ENCODE measurements around the gene GRPEL2. TPM values are rescaled to one million over a fixed set of nuclear protein-coding genes. Genes with fewer than 3 reads are reported as not detected.

The GRPEL2 gene
- total RNA-seq, 1 donor from 2014 or later: 51.1 TPM

GRCh38 chr5:149299451-149300054 lies 45.7 kb upstream of the GRPEL2 start:
- peaks cover 84% of the 10 kb centered on the region for H3K4me1 Mint-ChIP-seq (ENCODE audit: unreplicated experiment)
- TF ChIP-seq, protein P1, sequence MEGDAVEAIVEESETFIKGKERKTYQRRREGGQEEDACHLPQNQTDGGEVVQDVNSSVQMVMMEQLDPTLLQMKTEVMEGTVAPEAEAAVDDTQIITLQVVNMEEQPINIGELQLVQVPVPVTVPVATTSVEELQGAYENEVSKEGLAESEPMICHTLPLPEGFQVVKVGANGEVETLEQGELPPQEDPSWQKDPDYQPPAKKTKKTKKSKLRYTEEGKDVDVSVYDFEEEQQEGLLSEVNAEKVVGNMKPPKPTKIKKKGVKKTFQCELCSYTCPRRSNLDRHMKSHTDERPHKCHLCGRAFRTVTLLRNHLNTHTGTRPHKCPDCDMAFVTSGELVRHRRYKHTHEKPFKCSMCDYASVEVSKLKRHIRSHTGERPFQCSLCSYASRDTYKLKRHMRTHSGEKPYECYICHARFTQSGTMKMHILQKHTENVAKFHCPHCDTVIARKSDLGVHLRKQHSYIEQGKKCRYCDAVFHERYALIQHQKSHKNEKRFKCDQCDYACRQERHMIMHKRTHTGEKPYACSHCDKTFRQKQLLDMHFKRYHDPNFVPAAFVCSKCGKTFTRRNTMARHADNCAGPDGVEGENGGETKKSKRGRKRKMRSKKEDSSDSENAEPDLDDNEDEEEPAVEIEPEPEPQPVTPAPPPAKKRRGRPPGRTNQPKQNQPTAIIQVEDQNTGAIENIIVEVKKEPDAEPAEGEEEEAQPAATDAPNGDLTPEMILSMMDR (IDR thresholded peaks at IDR 0.05; ENCODE audit: unreplicated experiment): no peak
- no peaks in the 10 kb centered on the region for H3K9me3 Mint-ChIP-seq (ENCODE audit: unreplicated experiment)
- peaks cover 12% of the 10 kb centered on the region for H3K27me3 Mint-ChIP-seq (ENCODE audit: unreplicated experiment)
- H3K4me3 Mint-ChIP-seq (ENCODE audit: unreplicated experiment): peak overlapping the region; percentile 86
- DNase-seq (ENCODE audit: low spot score): no peak
- peak overlapping the region; percentile 98 for H3K27ac Mint-ChIP-seq (ENCODE audit: unreplicated experiment)
- H3K36me3 Mint-ChIP-seq (ENCODE audit: low read depth, unreplicated experiment): peaks cover 40% of the 10 kb centered on the region

DNA sequence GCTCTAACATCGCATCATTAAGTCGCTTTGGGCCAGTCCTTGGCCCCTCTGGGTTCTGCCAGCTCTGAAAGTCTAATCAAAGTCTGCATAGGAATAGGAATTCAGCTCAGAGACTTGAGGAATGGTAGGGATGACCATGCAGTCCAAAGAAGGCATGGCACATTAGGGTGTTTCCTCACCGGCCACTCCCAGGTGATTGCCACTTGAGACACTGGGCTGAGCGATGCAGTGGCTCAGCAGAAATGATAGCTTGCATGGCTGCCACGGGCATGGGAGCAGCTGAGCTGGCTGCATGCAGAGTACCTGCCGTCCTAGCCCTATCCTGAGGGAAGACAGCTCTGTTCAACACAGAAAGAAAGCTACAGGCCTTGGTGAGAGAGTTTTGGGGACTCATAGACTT lies 44.9 kb upstream of the GRPEL2 start:
- H3K27me3 Mint-ChIP-seq (ENCODE audit: unreplicated experiment): peaks cover 12% of the 10 kb centered on the region
- no peaks in the 10 kb centered on the region for H3K9me3 Mint-ChIP-seq (ENCODE audit: unreplicated experiment)
- DNase-seq (ENCODE audit: low spot score): no peak
- H3K4me3 Mint-ChIP-seq (ENCODE audit: unreplicated experiment): no peak overlapping the region
- peaks cover 85% of the 10 kb centered on the region for H3K4me1 Mint-ChIP-seq (ENCODE audit: unreplicated experiment)
- peak overlapping the region; percentile 98 for H3K27ac Mint-ChIP-seq (ENCODE audit: unreplicated experiment)
- H3K36me3 Mint-ChIP-seq (ENCODE audit: low read depth, unreplicated experiment): peaks cover 48% of the 10 kb centered on the region
- TF ChIP-seq, protein P1 (IDR thresholded peaks at IDR 0.05; ENCODE audit: unreplicated experiment): no peak

DNA sequence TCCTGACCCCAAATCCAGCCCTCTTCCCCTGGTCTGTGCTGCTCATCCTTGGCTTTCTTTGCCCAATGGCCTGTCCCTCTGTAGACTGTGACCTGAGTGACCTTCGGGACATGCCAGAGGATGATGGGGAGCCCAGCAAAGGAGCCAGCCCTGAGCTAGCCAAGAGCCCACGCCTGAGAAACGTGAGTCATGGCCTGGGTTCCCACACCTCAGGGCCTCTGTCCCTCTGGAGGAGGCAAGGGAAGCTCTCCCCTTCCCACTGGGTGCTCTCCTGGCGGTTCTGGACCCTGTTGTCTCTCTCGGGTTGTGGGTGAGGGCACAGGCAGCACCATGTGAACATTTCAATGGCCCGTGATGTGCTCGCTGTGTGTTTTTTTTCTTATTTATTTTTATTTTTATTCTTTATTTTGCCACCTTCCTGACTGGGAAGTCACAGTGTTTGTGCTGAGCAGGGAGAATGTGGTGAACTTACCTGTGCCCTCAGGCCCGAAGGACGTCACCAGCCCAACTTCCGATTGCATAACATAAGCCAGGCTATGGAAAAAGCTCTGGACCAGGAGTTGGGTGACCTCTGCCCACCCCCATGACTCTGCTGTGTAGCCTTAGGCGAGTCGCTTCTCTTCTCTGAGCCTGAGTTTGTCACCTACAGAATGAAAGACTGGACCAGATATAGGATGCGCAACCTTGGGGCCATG lies 44.1 kb upstream of the GRPEL2 start:
- peaks cover 83% of the 10 kb centered on the region for H3K4me1 Mint-ChIP-seq (ENCODE audit: unreplicated experiment)
- H3K9me3 Mint-ChIP-seq (ENCODE audit: unreplicated experiment): no peaks in the 10 kb centered on the region
- H3K27ac Mint-ChIP-seq (ENCODE audit: unreplicated experiment): peak overlapping the region; percentile 42
- H3K4me3 Mint-ChIP-seq (ENCODE audit: unreplicated experiment): peak overlapping the region; percentile 56
- TF ChIP-seq, protein P1 (IDR thresholded peaks at IDR 0.05; ENCODE audit: unreplicated experiment): no peak
- peaks cover 54% of the 10 kb centered on the region for H3K36me3 Mint-ChIP-seq (ENCODE audit: low read depth, unreplicated experiment)
- no peak for DNase-seq (ENCODE audit: low spot score)
- H3K27me3 Mint-ChIP-seq (ENCODE audit: unreplicated experiment): peaks cover 15% of the 10 kb centered on the region

GRCh38 chr5:149301744-149302380 lies 43.4 kb upstream of the GRPEL2 start:
- TF ChIP-seq, protein P1 (IDR thresholded peaks at IDR 0.05; ENCODE audit: unreplicated experiment): no peak
- Mint-ChIP-seq H3K4me1 (ENCODE audit: unreplicated experiment) (peaks cover 80% of the 10 kb centered on the region), H3K27ac (ENCODE audit: unreplicated experiment) (peak overlapping the region; percentile 61), H3K27me3 (ENCODE audit: unreplicated experiment) (peaks cover 18% of the 10 kb centered on the region), H3K36me3 (ENCODE audit: low read depth, unreplicated experiment) (peaks cover 53% of the 10 kb centered on the region), H3K9me3 (ENCODE audit: unreplicated experiment) (no peaks in the 10 kb centered on the region), H3K4me3 (ENCODE audit: unreplicated experiment) (peak overlapping the region; percentile 56)
- no peak for DNase-seq (ENCODE audit: low spot score)

DNA sequence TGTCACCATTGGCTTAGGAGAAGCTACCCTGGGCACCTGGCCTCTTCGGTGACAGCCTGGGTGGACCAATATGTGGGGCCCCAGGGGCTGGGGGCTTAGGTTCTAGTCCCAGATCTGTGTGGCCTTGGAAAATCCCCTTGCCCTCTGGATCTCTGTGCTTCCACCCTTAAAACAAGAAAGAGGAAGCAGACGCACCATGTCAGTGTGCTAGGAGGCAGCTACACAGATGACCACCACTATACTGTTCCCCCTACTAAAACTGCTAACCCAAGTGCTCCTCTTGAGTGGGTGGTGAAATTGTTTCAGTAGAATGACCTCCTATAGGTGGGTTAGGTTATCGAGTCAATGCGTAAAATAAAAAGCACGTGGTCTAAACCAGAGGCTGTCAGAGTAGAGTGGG lies 42.7 kb upstream of the GRPEL2 start:
- Mint-ChIP-seq H3K27ac (ENCODE audit: unreplicated experiment) (no peak overlapping the region), H3K4me1 (ENCODE audit: unreplicated experiment) (peaks cover 74% of the 10 kb centered on the region), H3K27me3 (ENCODE audit: unreplicated experiment) (peaks cover 18% of the 10 kb centered on the region), H3K9me3 (ENCODE audit: unreplicated experiment) (no peaks in the 10 kb centered on the region), H3K36me3 (ENCODE audit: low read depth, unreplicated experiment) (peaks cover 60% of the 10 kb centered on the region), H3K4me3 (ENCODE audit: unreplicated experiment) (no peak overlapping the region)
- DNase-seq (ENCODE audit: low spot score): no peak
- TF ChIP-seq, protein P1 (IDR thresholded peaks at IDR 0.05; ENCODE audit: unreplicated experiment): no peak

Measured in endothelial cell (in vitro differentiated cells).